ENCODE data around the gene GLB1L. TPM values are rescaled to one million over a fixed set of nuclear protein-coding genes. Genes with fewer than 3 reads are reported as not detected.

Gene GLB1L
- total RNA-seq, 2 donors from 2014 or later, result 2.1 to 2.5 TPM

DNA sequence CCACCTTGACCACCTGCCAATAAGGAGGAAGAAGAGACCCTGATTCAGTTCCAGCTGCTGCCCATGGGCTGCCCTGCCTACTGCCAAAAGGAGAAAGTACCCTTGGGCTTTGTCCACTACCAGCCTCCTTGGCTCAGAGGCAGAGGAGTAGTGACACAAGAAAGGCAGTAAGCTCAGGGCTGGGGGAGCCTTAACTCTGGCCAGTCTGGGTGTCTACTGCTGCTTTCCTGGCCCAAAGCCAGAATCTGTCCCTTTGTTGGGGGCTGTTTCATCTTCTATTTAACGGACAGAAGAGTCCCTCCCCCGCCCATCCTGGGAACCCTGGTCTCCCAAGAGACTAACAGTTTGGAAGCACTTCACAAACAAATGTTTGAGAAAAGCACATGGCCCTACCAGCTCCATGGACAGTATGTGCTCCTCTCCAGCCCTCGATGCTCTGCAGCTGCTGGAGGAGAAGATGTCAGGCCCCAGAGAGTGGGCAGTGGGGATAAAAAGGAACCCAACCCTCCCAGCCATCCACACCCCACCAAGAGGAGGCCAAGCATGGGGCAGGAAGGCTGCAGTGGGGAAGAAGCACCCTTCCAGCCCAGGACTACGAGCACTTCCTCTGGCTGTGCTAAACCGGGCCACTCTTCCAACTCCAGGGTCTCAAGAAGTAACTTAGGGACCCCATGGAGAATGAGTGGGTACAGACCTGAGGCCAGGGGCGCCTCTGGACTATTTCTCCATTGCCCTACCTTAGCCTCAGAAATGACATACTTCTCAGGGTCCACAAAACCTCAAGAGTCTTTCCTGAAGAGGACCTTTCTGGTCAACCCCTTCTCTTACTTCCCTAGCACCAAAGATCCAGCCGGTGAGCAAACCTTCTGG, 17.0 kb downstream of the GLB1L start:
- Histone ChIP-seq H3K27ac (peak overlapping the region; percentile 88), H3K4me1 (peaks cover 7% of the 10 kb centered on the region), H3K27me3 (no peaks in the 10 kb centered on the region), H3K36me3 (peaks cover 25% of the 10 kb centered on the region), H3K9me3 (no peaks in the 10 kb centered on the region), H3K4me3 (peak overlapping the region; percentile 63), H3K9ac (ENCODE audit: low read depth in 2 of 2, low read length in 2 of 2) (peak overlapping the region; percentile 94 to 97)
- no peak for DNase-seq
- intact Hi-C loops (cut with DNase I), result loop anchor here (10.0 kb wide), 1 partner anchor 67 kb away; no protein-coding TSS in a partner anchor
- TF ChIP-seq, protein P1, sequence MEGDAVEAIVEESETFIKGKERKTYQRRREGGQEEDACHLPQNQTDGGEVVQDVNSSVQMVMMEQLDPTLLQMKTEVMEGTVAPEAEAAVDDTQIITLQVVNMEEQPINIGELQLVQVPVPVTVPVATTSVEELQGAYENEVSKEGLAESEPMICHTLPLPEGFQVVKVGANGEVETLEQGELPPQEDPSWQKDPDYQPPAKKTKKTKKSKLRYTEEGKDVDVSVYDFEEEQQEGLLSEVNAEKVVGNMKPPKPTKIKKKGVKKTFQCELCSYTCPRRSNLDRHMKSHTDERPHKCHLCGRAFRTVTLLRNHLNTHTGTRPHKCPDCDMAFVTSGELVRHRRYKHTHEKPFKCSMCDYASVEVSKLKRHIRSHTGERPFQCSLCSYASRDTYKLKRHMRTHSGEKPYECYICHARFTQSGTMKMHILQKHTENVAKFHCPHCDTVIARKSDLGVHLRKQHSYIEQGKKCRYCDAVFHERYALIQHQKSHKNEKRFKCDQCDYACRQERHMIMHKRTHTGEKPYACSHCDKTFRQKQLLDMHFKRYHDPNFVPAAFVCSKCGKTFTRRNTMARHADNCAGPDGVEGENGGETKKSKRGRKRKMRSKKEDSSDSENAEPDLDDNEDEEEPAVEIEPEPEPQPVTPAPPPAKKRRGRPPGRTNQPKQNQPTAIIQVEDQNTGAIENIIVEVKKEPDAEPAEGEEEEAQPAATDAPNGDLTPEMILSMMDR (IDR thresholded peaks at IDR 0.05), result no peak

DNA sequence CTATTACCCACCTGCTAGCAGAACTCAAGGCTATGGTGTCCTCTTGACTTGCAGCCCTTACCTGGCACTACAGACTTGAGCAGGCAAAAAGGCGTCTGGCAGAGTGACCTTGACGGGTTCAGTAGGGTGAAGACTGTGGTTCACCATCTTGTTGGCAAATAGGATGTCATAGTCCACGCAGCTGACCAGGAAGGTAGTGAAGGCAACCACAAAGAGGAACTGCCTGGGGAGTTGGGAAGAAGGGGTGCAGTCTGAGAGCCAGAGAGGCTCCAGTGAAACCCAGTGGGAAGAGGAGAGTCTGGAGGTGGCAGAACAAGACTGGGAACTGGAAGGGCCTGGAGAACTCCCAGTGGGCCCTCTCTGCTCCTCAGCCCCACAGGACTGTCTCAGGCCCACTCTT, 19.9 kb downstream of the GLB1L start:
- peaks cover 7% of the 10 kb centered on the region for H3K4me1 ChIP-seq
- TF ChIP-seq, protein P1 (IDR thresholded peaks at IDR 0.05), result no peak
- DNase-seq, result no peak
- peaks cover 31% of the 10 kb centered on the region for H3K36me3 ChIP-seq
- no peaks in the 10 kb centered on the region for H3K9me3 ChIP-seq
- no peak overlapping the region for H3K27ac ChIP-seq
- H3K27me3 ChIP-seq, result no peaks in the 10 kb centered on the region
- no peak overlapping the region for H3K9ac ChIP-seq (ENCODE audit: low read depth in 2 of 2, low read length in 2 of 2)
- H3K4me3 ChIP-seq, result no peak overlapping the region
- intact Hi-C loops (cut with DNase I), result loop anchor here (10.0 kb wide), 1 partner anchor 69 kb away; no protein-coding TSS in a partner anchor

DNA sequence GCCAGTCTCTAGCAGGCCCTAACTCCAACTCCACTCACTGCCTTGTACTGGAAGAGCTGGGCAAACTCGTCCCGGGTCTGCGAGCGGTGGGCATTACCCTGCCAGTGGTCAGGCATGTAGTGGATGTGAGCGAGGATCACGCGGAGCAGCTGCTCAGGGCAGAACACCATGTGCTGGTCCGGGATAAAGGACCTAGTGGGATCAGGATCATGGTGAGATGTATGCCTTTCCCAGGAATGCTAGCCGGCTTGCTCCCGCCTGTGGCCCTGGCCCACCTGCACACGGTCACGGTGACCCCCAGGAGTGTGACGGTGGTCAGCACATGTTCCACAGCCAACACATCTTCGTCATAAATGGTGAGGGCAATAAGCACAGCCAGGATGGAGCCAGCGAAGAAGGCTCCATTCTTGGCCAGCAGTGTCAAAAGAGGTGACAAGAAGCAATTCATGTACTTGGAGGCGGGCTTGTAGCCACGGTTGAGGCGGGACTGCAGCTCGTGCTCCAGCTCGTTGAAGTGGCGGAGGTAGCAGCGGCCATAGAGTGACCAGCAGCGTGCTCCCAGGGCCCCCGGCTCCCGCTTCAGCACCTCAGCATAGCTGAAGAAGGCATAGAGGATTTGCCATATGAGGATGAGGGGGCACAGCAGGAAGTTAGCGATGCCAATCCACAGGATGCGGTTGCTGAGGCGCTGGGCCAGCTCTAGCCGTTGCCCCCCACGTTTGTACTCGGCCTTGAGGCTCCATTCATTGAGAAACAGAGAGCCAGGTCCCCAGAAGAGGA, 21.2 kb downstream of the GLB1L start:
- Histone ChIP-seq H3K27ac (no peak overlapping the region), H3K27me3 (no peaks in the 10 kb centered on the region), H3K4me3 (no peak overlapping the region), H3K9ac (ENCODE audit: low read depth in 2 of 2, low read length in 2 of 2) (no peak overlapping the region), H3K36me3 (peaks cover 31% of the 10 kb centered on the region), H3K9me3 (no peaks in the 10 kb centered on the region), H3K4me1 (peaks cover 13% of the 10 kb centered on the region)
- intact Hi-C loops (cut with DNase I), result loop anchor here (10.0 kb wide), 1 partner anchor 71 kb away; no protein-coding TSS in a partner anchor
- no peak for DNase-seq
- TF ChIP-seq, protein P1 (IDR thresholded peaks at IDR 0.05), result no peak

DNA sequence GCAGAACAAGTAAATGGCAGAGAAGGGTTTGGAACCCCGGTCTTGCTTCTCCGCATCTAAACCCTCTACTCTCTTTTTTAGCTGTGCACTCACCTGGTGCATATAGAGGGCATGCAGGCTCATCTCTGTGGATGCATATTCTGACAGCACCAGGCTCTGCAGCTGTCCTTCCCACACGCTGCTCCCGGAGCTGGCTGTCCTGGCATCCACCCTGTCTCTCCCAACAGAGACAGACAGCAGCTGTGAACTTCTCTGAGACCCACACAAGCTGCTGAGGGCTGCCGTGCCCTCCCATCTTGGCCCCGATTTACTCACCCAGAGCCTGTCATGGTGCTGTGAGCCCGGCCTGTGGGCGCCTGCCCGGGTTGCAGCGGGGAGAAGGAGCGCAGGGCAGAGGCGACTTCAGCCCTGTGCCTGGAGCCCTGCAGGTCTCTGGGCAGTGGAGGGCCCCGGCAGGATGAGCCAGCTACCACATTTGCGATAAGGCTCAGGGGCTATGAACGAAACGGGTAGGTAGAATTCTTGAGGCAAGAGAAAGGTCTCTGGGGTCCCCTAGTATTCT, 23.2 kb downstream of the GLB1L start:
- intact Hi-C loops (cut with DNase I), result loop anchor here (10.0 kb wide), 1 partner anchor 73 kb away; no protein-coding TSS in a partner anchor
- Histone ChIP-seq H3K4me1 (peaks cover 6% of the 10 kb centered on the region), H3K36me3 (peaks cover 31% of the 10 kb centered on the region), H3K9me3 (no peaks in the 10 kb centered on the region), H3K9ac (ENCODE audit: low read depth in 2 of 2, low read length in 2 of 2) (no peak overlapping the region), H3K27me3 (no peaks in the 10 kb centered on the region), H3K27ac (no peak overlapping the region), H3K4me3 (no peak overlapping the region)
- DNase-seq, result no peak
- TF ChIP-seq, protein P1 (IDR thresholded peaks at IDR 0.05), result no peak

Measured in colonic mucosa (tissue), 4 donors.